HCT116 (cell line): ENCODE data around the gene KCNE4. TPM values are rescaled to one million over a fixed set of nuclear protein-coding genes. Genes with fewer than 3 reads are reported as not detected.

Experiments
- ATAC-seq: fragments of 200-7000 bp; cut with Tn5 transposase; 2 replicates; pipeline ENCODE4 v1.9.1; 2020; ENCODE audit warnings: mild to moderate bottlenecking, moderate library complexity
- BruUV-seq: library from RNA; stranded (reverse); fragments of 400-500 nt; replicated peaks from 2 replicates; lab custom pipeline; 2021; lab: Mats Ljungman, UMichigan
- CTCF ChIA-PET: fragments of 300-600 bp; sonication (Branson Sonifier 250); formaldehyde crosslinking; loops from one replicate; lab custom pipeline; 2021; ENCODE audit warnings: antibody characterized with exemption; lab: Charles Lee
- POLR2A ChIA-PET: fragments of 300-600, 350-600 bp; sonication (Branson Sonifier 250); formaldehyde crosslinking; loops from one replicate; lab custom pipeline; 2021; ENCODE audit warnings: antibody characterized with exemption; lab: Charles Lee
- RAD21 ChIA-PET, 2 experiments: fragments of 300-600 bp; sonication (Branson Sonifier 250); formaldehyde crosslinking; loops; one replicate each; lab custom pipeline; 2023; ENCODE audit warnings: low total read pairs in 2 of 2; ENCODE audit not compliant: uncharacterized antibody in 2 of 2, unreplicated experiment in 2 of 2, low non-redundant PET in 1 of 2; lab: Charles Lee
- DNase-seq: peaks from one replicate; pipeline ENCODE4 v3.0.0-alpha.2; 2010; ENCODE audit warnings: low read depth, low spot score
- H2AFZ ChIP-seq: fragments of 200-600 bp; shearing (Covaris generic), sonication (generic); 2 replicates; pipeline ENCODE4 v1.6.1; 2017; ENCODE audit warnings: low read depth, mixed run types, mixed read lengths, antibody characterized with exemption, low read length; ENCODE audit not compliant: poor library complexity, severe bottlenecking
- H3K27ac ChIP-seq: 2 replicates; pipeline ENCODE4 v1.5.1; 2012; ENCODE audit warnings: low read depth, low read length
- H3K27me3 ChIP-seq: fragments of 200-600 bp; sonication (generic); 2 replicates; pipeline ENCODE4 v1.6.1; 2016; ENCODE audit warnings: mixed run types, low read length, mixed read lengths; ENCODE audit not compliant: insufficient read depth
- H3K36me3 ChIP-seq, 2 experiments: fragments of 200-500 bp in 1 of 2; fragments of 200-600 bp in 1 of 2; sonication (Bioruptor generic) in 1 of 2; sonication (generic) in 1 of 2; 2 replicates each; pipeline versions ENCODE4 v1.5.1 to v1.6.1; 2014 to 2016; ENCODE audit warnings: low read length in 2 of 2, inconsistent platforms in 1 of 2, mixed read lengths in 1 of 2, mixed run types in 1 of 2; ENCODE audit not compliant: insufficient read depth in 2 of 2, control insufficient read depth in 1 of 2
- H3K4me1 ChIP-seq, 2 experiments: fragments of 200-600 bp in 1 of 2; sonication (generic) in 1 of 2; 2 replicates each; pipeline versions ENCODE4 v1.5.1 to v1.6.1; 2012 to 2017; ENCODE audit warnings: low read length in 2 of 2, inconsistent platforms in 1 of 2, mild to moderate bottlenecking in 1 of 2, mixed read lengths in 1 of 2, mixed run types in 1 of 2, moderate library complexity in 1 of 2; ENCODE audit not compliant: insufficient read depth in 2 of 2, control insufficient read depth in 1 of 2
- H3K4me2 ChIP-seq: fragments of 200-600 bp; sonication (generic); 2 replicates; pipeline ENCODE4 v1.6.1; 2017; ENCODE audit warnings: mixed run types, low read length, mixed read lengths
- H3K4me3 ChIP-seq, 2 experiments: fragments of 200-600 bp in 1 of 2; sonication (generic) in 1 of 2; replicated peaks in 1 of 2; 2 replicates each; pipeline ENCODE4 v1.5.1; 2011 to 2016; ENCODE audit warnings: low read length in 2 of 2, control low read depth in 1 of 2, low read depth in 1 of 2, mild to moderate bottlenecking in 1 of 2, mixed read lengths in 1 of 2, mixed run types in 1 of 2
- H3K79me2 ChIP-seq: fragments of 200-600 bp; sonication (generic); 2 replicates; pipeline ENCODE4 v1.6.1; 2017; ENCODE audit warnings: mild to moderate bottlenecking, mixed run types, low read length, moderate library complexity, mixed read lengths; ENCODE audit not compliant: insufficient read depth
- H3K9ac ChIP-seq: fragments of 200-600 bp; sonication (generic); 2 replicates; pipeline ENCODE4 v1.6.1; 2016; ENCODE audit warnings: low read length, mixed read lengths
- H3K9me2 ChIP-seq: fragments of 200-600 bp; sonication (generic), shearing (Covaris generic); 2 replicates; pipeline ENCODE4 v1.6.1; 2017; ENCODE audit warnings: mixed run types, mild to moderate bottlenecking, moderate library complexity; ENCODE audit not compliant: insufficient read depth
- H3K9me3 ChIP-seq, 2 experiments: fragments of 200-500 bp in 1 of 2; fragments of 200-600 bp in 1 of 2; sonication (Bioruptor generic) in 1 of 2; sonication (generic) in 1 of 2; 2 replicates each; pipeline ENCODE4 v1.6.1; 2014 to 2017; ENCODE audit warnings: low read length in 2 of 2, mixed read lengths in 2 of 2, inconsistent platforms in 1 of 2, low read depth in 1 of 2, mild to moderate bottlenecking in 1 of 2, mixed run types in 1 of 2, moderate library complexity in 1 of 2; ENCODE audit not compliant: control insufficient read depth in 1 of 2, insufficient read depth in 1 of 2
- H4K20me1 ChIP-seq: fragments of 200-600 bp; sonication (generic), shearing (Covaris generic); 2 replicates; pipeline ENCODE4 v1.6.1; 2017; ENCODE audit warnings: mixed run types, mild to moderate bottlenecking, moderate library complexity; ENCODE audit not compliant: insufficient read depth
- CEBPB ChIP-seq: IDR thresholded peaks from 2 replicates; pipeline ENCODE4 v1.6.1; 2012; ENCODE audit warnings: low read depth
- ELF1 ChIP-seq: IDR thresholded peaks from 2 replicates; pipeline ENCODE4 v1.6.1; 2012; ENCODE audit warnings: low read depth, borderline replicate concordance
- EZH2phosphoT487 ChIP-seq: fragments of 200-600 bp; IDR thresholded peaks from 2 replicates; pipeline ENCODE4 v1.6.1; 2018; ENCODE audit warnings: antibody characterized with exemption, borderline replicate concordance
- JUND ChIP-seq: IDR thresholded peaks from 2 replicates; pipeline ENCODE4 v1.6.1; 2012
- POLR2AphosphoS5 ChIP-seq: IDR thresholded peaks from 2 replicates; pipeline ENCODE4 v1.6.1; 2011; ENCODE audit warnings: mild to moderate bottlenecking, low read depth, low read length, moderate library complexity
- SIN3A ChIP-seq: IDR thresholded peaks from 2 replicates; pipeline ENCODE4 v1.6.1; 2012; ENCODE audit warnings: low read depth
- SP1 ChIP-seq: IDR thresholded peaks from 2 replicates; pipeline ENCODE4 v1.6.1; 2012; ENCODE audit warnings: low read depth
- SRF ChIP-seq: IDR thresholded peaks from 2 replicates; pipeline ENCODE4 v1.6.1; 2012; ENCODE audit warnings: low read depth
- TCF7L2 ChIP-seq: IDR thresholded peaks from 2 replicates; pipeline ENCODE4 v1.7.0; 2011; ENCODE audit warnings: borderline replicate concordance, inconsistent platforms; ENCODE audit not compliant: insufficient read depth, insufficient read length; ENCODE audit errors: extremely low read depth
- YY1 ChIP-seq: IDR thresholded peaks from 2 replicates; pipeline ENCODE4 v1.6.1; 2011; ENCODE audit warnings: low read length, low read depth, moderate library complexity, mild to moderate bottlenecking; ENCODE audit not compliant: insufficient replicate concordance; ENCODE audit errors: extremely low read depth
- ZNF274 ChIP-seq: fragments of 200-500 bp; sonication (Bioruptor generic); IDR thresholded peaks from 2 replicates; pipeline ENCODE4 v1.6.1; 2014; ENCODE audit warnings: mild to moderate bottlenecking, low read depth, low read length, inconsistent platforms
- intact Hi-C: fragments of 100-400 bp; cut with micrococcal nuclease; formaldehyde crosslinking; loops from 2 replicates; pipeline ENCODE4 v1.10.0; 2022
- total RNA-seq: library from RNA; stranded (reverse); gene quantifications from one replicate; pipeline ENCODE4 v1.2.1, GENCODE V29; 2021; ENCODE audit not compliant: unreplicated experiment
- TF ChIP-seq, protein P1 (sequence below): IDR thresholded peaks from 2 replicates; pipeline ENCODE4 v1.6.1; 2012; ENCODE audit warnings: low read depth
- TF ChIP-seq, protein P2 (sequence below), 3 experiments: fragments of 200-600 bp in 1 of 3; sonication (generic) in 1 of 3; IDR thresholded peaks in 2 of 3; conservative IDR thresholded peaks in 1 of 3; 2 replicates each; pipeline ENCODE4 v1.5.1; 2012 to 2017; ENCODE audit warnings: low read depth in 2 of 3, low read length in 2 of 3, antibody characterized with exemption in 1 of 3, borderline replicate concordance in 1 of 3, control low read depth in 1 of 3, mild to moderate bottlenecking in 1 of 3, mixed read lengths in 1 of 3, mixed run types in 1 of 3, moderate library complexity in 1 of 3; ENCODE audit not compliant: insufficient read depth in 1 of 3
- TF ChIP-seq, protein P3 (sequence below): IDR thresholded peaks from 2 replicates; pipeline ENCODE4 v1.6.1; 2012
- TF ChIP-seq, protein P4 (sequence below): IDR thresholded peaks from 2 replicates; pipeline ENCODE4 v1.6.1; 2011; ENCODE audit warnings: mild to moderate bottlenecking, low read length, moderate library complexity; ENCODE audit not compliant: insufficient replicate concordance; ENCODE audit errors: extremely low read depth

KCNE4 gene
- total RNA-seq, 1 experiment from 2014 or later, result not detected

DNA sequence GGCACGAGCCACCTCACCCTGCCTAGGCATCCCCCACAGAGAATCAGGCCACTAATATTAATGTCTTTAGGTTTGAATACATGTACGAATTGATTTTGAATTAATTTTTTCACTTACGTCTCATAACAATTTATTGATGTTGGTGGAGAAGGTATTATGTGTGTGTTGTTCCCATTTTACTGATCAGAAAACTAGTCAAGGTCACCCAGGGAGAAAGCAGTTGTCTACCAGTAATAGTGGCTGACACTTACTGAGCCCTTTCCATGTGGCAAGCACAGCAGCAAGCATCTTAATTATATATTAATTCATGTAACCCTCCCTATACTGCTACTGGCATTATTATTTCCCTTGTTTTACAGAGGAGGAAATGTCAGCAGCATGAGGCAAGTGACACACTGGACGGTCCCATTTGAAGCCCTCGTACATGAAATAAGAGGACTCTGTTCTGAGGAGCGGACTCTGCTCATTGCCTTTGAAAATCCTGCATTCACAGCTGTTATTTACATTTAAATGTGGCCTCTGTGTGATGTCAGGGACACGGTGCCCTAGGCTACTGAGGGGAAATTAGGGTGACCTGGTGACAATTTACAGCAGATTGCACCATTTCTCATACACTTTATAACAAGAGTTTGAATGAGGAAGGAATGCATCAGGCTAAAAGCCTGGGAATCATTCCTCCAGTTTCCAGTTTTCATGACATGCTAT is 30.9 kb upstream of the KCNE4 start (continued):
- TF ChIP-seq, protein P1, sequence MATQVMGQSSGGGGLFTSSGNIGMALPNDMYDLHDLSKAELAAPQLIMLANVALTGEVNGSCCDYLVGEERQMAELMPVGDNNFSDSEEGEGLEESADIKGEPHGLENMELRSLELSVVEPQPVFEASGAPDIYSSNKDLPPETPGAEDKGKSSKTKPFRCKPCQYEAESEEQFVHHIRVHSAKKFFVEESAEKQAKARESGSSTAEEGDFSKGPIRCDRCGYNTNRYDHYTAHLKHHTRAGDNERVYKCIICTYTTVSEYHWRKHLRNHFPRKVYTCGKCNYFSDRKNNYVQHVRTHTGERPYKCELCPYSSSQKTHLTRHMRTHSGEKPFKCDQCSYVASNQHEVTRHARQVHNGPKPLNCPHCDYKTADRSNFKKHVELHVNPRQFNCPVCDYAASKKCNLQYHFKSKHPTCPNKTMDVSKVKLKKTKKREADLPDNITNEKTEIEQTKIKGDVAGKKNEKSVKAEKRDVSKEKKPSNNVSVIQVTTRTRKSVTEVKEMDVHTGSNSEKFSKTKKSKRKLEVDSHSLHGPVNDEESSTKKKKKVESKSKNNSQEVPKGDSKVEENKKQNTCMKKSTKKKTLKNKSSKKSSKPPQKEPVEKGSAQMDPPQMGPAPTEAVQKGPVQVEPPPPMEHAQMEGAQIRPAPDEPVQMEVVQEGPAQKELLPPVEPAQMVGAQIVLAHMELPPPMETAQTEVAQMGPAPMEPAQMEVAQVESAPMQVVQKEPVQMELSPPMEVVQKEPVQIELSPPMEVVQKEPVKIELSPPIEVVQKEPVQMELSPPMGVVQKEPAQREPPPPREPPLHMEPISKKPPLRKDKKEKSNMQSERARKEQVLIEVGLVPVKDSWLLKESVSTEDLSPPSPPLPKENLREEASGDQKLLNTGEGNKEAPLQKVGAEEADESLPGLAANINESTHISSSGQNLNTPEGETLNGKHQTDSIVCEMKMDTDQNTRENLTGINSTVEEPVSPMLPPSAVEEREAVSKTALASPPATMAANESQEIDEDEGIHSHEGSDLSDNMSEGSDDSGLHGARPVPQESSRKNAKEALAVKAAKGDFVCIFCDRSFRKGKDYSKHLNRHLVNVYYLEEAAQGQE, result no peak
- TF ChIP-seq TCF7L2 (no peak), SP1 (no peak)

DNA sequence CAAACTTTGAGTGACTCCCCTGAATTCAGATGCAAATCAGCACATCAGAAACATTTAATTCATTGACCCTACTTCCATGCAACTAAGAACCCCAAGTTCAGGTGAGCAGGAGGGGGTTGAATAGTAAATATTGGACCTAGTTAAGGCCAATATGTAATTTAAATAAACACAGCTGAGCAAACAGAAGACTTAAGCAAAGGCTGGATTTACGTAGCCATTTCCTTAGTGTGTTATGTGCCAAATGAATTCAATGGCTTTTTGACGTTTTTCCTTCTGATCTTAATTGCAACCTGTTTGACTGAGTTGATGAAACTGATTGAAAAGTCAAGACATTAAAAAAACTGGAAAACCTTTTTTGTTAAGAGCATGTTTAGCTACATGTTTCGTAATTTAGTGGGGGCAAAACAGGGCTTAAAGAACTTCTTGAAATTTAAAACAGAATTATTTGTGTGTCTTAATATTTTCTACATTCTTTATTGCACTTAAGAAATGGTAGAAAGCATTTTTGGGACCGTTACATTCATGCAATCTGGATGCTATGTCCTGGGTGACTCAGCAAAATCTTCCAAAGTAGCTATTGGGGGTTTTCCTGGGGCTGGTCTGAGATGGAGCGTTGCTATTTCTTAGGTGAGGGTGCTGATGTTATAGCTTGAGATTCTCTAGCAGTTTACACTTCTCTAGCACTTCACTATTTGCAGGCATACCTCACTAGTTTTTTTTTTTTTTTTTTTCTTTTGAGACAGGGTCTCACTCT is 25.5 kb upstream of the KCNE4 start:
- TF ChIP-seq YY1, result no peak
- no peak for TF ChIP-seq ZNF274
- TF ChIP-seq SP1, result no peak
- TF ChIP-seq POLR2AphosphoS5, result no peak
- no peak for TF ChIP-seq JUND
- TF ChIP-seq, protein P2, sequence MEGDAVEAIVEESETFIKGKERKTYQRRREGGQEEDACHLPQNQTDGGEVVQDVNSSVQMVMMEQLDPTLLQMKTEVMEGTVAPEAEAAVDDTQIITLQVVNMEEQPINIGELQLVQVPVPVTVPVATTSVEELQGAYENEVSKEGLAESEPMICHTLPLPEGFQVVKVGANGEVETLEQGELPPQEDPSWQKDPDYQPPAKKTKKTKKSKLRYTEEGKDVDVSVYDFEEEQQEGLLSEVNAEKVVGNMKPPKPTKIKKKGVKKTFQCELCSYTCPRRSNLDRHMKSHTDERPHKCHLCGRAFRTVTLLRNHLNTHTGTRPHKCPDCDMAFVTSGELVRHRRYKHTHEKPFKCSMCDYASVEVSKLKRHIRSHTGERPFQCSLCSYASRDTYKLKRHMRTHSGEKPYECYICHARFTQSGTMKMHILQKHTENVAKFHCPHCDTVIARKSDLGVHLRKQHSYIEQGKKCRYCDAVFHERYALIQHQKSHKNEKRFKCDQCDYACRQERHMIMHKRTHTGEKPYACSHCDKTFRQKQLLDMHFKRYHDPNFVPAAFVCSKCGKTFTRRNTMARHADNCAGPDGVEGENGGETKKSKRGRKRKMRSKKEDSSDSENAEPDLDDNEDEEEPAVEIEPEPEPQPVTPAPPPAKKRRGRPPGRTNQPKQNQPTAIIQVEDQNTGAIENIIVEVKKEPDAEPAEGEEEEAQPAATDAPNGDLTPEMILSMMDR (IDR thresholded peaks at IDR 0.05 in 2 of 3, conservative IDR thresholded peaks at IDR 0.05 in 1 of 3; ENCODE audit: borderline replicate concordance in 1 of 3, insufficient read depth in 1 of 3, low read depth in 2 of 3, low read length in 2 of 3), result no peak
- TF ChIP-seq ELF1, result no peak
- TF ChIP-seq, protein P3, sequence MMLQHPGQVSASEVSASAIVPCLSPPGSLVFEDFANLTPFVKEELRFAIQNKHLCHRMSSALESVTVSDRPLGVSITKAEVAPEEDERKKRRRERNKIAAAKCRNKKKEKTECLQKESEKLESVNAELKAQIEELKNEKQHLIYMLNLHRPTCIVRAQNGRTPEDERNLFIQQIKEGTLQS, result no peak
- no peak for TF ChIP-seq CEBPB
- no peak for TF ChIP-seq SIN3A
- TF ChIP-seq, protein P4, sequence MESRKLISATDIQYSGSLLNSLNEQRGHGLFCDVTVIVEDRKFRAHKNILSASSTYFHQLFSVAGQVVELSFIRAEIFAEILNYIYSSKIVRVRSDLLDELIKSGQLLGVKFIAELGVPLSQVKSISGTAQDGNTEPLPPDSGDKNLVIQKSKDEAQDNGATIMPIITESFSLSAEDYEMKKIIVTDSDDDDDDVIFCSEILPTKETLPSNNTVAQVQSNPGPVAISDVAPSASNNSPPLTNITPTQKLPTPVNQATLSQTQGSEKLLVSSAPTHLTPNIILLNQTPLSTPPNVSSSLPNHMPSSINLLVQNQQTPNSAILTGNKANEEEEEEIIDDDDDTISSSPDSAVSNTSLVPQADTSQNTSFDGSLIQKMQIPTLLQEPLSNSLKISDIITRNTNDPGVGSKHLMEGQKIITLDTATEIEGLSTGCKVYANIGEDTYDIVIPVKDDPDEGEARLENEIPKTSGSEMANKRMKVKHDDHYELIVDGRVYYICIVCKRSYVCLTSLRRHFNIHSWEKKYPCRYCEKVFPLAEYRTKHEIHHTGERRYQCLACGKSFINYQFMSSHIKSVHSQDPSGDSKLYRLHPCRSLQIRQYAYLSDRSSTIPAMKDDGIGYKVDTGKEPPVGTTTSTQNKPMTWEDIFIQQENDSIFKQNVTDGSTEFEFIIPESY, result no peak
- no peak for TF ChIP-seq SRF
- TF ChIP-seq EZH2phosphoT487, result no peak
- TF ChIP-seq, all 23 proteins: peak for 0
- Histone ChIP-seq H3K36me3 (no peaks in the 10 kb centered on the region), H3K4me2 (no peak overlapping the region), H3K4me3 (no peak overlapping the region), H3K27me3 (no peaks in the 10 kb centered on the region), H2AFZ (no peak overlapping the region), H3K9me3 (no peaks in the 10 kb centered on the region), H3K79me2 (no peaks in the 10 kb centered on the region), H3K9ac (no peak overlapping the region), H3K4me1 (peaks cover 5 to 9% of the 10 kb centered on the region in 2 experiments; a peak in 3 of 4 replicates), H3K9me2 (no peaks in the 10 kb centered on the region), H3K27ac (no peak overlapping the region), H4K20me1 (no peaks in the 10 kb centered on the region)
- intact Hi-C loops, result no loop called here
- no peak for ATAC-seq
- BruUV-seq, result no TSS peak
- ChIA-PET POLR2A (no interaction called here), CTCF (no interaction called here), RAD21 (no interaction called here)
- no peak for DNase-seq
